SK-N-MC (cell line): ENCODE measurements around the gene CEP104.

Experiments
- EZH2 ChIP-seq: fragments of 200-600 bp; sonication (generic); IDR thresholded peaks from one replicate; pipeline ENCODE4 v1.6.1; 2017; ENCODE audit warnings: antibody characterized with exemption
- POLR2AphosphoS5 ChIP-seq: IDR thresholded peaks from 2 replicates; pipeline ENCODE4 v1.6.1; 2012; ENCODE audit warnings: mild to moderate bottlenecking, low read depth, low read length, borderline replicate concordance

DNA sequence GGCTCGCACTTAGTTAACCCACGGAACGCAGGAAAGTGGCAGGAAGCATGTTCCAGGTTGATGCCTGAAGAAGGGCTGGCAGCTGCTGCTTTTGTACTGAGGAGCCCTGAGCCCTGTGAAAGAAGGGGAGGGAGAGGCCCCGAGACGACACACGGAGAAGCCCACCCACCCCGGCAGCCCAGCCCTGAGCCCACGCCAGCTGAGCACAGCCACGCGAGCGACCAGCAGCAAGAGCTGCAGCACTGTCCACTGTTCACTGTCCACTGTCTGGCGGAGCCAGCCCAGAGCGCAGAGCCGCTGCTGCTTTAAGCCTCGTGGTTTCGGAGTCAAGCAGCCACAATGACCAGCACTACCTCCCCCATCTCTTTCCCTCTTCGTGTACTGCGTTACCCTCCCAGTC is 66.1 kb downstream of the CEP104 start:
- TF ChIP-seq EZH2 (no peak), POLR2AphosphoS5 (no peak)
